NCI-H2196 treated with DMSO at 0.1 percent for 48 hours (cell line): ENCODE data around the gene FAM151A.
A peak's percentile ranks its signal among the peaks of the same experiment; 100 is the strongest.

Source experiments
- DNase-seq: peaks from one replicate; lab custom pipeline; 2025; ENCODE audit not compliant: unreplicated experiment; lab: John Stamatoyannopoulos, UW

Gene FAM151A

GRCh38 chr1:54581621-54582035 lies 41.7 kb downstream of the FAM151A start:
- DNase-seq, result peak; percentile 97

DNA sequence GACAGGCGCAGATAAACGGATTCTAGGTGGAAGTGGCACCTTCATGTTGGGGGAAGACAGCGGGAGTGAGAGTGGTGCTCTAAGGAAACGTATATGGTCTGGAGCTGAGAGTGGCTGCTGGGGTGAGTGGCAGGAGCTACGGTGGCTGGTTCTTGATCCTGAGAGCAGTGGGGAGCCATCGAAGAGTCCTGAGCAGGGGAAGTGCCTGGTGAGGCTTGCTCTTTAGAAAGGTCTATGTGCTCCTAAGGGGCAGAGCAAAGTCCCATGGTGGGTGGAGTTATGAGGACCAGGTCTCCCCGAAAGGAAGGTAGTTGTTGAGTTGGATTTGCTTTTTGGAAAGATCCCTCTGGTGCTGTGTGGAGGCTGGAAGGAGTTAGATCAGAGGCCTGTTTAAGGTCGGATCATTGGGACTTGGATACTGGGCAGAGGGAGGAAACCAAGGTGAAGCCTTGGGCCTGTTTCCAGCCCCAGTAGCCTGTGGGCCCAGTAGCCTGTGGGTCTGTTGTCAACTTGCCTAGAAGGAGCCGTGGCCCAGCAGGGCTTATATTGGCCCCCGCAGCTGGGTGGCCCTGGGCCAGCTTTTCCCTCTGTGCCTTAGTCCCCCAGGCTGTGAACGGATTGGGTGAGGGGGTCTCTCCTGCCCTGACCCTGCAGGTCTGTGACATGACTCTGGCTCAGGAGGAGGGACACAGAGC lies 42.3 kb downstream of the FAM151A start:
- DNase-seq, result no peak

GRCh38 chr1:54579337-54579781 lies 44.0 kb downstream of the FAM151A start:
- DNase-seq, result no peak

- no peak for DNase-seq
Observed at GRCh38 chr1:54577612-54578011, 45.7 kb downstream of the FAM151A start.

DNA sequence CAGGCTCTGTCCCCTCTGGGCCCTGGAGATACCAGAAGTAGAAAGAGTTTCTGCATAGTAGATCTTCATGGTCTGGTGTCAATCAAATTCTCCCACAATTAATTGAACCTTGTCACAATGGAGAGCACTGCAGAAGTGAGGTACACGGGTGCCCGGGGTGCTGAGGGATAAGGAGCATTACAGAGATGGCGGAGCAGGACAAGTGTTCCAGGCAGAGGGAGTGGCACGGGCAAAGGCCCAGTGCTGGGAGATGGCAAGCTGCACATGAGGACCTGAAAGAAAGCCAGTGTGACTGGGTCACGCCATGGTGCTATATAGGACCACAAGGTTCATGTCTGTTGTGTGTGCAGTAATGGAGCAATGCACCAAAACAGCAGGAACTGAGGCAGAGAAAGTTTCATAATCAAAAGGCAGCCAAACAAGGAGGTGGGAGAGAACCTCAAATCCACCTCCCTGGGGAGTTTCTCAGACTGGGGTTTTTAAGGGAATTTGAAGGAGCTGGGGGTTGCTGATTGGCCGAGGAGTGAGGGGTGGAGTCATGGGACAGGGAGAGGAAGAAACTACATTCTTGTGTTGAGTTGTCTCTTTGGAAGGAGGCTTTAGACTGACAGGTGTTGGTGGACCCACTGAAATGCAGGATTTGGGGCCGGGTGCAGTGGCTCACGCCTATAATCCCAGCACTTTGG lies 47.6 kb downstream of the FAM151A start:
- DNase-seq, result no peak

- no peak for DNase-seq
Observed at GRCh38 chr1:54575161-54575560, 48.2 kb downstream of the FAM151A start.

- no peak for DNase-seq
Observed at GRCh38 chr1:54574158-54574778, 49.1 kb downstream of the FAM151A start.

GRCh38 chr1:54572542-54572850 lies 50.8 kb downstream of the FAM151A start:
- DNase-seq, result no peak

DNA sequence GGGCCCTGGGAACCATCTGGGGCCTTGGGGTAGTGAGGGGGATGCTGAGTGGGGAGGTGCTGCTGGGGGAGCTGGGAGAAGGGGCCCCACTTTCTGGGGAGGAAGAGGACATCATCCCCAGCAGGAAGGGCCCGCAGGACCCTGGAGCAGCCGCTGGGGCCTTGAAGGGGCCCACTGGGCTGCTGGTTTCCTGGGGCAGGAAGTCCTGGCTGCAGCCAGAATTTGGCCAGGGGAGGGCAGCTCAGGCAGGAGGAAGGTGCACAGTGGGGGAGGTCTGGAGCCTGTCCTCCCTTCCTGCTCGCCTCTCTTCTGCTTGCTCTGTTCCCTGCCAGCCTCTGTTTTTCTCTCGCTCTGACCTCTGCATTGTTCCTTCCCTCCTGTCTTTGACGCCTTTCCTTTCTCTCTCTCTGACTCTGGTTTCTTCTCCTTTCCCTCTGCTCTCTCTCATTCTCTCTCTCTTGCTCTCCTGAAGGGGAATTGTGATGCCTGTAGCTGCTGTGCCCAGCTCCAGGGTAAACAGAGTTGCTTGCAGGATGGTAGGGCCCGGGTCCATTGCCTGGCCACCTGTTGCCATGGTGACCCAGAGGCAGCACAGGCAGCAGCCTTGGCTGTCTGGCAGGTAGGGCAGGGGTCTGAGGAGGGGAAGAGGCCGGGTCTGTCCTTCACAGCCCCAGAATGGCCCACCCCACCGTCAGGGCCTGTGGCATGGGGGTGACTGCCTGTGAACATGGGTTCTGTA lies 51.4 kb downstream of the FAM151A start:
- DNase-seq, result no peak

GRCh38 chr1:54571326-54571725 lies 52.0 kb downstream of the FAM151A start:
- DNase-seq, result no peak

- DNase-seq, result no peak
Observed at GRCh38 chr1:54570161-54570560, 53.2 kb downstream of the FAM151A start.

- DNase-seq, result no peak
Observed at GRCh38 chr1:54569339-54569738, 54.0 kb downstream of the FAM151A start.

DNA sequence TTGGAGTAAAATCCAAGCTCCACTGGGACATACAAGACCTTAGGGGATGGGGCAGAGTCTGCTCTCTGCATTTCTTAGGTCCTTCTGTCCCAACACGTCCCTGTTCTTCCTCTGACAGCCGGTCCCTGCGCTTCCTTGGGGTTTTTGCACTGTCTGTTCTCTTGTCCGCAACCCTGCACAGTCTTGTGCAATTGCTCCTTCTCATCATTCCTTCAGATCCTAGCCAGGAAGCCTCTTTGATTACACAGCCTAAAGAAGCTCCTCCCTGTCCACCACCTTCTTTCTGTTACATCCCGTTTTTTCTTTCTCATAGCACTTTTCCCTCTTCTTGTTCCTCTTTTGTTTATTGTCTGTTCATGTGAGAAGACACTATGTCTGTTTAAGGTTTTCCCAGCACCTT lies 55.4 kb downstream of the FAM151A start:
- DNase-seq, result no peak

DNA sequence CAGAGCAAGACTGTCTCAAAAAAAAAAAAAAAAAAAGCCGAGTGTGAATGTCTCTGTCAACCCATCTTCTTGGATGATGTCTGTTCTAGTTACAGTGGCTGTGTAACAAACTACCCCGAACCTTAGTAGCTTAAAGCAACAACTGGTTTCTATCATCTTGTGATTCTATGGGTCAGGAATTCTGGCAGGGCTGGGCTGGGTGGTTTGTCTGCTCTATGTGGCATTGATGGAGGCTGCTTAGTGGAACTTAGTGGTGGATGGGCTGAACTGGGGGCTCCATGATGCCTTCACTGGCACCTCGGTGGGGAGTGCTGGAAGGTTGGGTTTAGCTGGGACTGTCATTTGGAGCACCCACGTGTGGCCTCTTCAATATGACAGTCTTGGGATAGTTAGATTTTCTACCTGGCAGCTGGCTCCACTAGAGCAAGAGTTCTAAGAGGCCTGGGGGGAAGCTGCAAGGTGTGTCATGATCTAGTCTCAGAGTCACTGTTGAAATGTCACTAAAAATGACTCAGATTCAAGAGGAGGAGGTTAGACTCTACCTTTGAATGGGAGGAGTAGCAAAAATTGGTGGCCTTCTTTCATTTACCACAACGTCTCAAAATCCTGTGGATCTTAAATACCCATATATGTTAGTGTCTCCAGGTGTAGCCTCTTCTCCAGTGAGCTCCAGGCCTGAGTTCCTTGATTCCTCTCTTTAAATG lies 56.7 kb downstream of the FAM151A start:
- DNase-seq, result no peak

GRCh38 chr1:54565113-54565501 lies 58.2 kb downstream of the FAM151A start:
- DNase-seq, result no peak

DNA sequence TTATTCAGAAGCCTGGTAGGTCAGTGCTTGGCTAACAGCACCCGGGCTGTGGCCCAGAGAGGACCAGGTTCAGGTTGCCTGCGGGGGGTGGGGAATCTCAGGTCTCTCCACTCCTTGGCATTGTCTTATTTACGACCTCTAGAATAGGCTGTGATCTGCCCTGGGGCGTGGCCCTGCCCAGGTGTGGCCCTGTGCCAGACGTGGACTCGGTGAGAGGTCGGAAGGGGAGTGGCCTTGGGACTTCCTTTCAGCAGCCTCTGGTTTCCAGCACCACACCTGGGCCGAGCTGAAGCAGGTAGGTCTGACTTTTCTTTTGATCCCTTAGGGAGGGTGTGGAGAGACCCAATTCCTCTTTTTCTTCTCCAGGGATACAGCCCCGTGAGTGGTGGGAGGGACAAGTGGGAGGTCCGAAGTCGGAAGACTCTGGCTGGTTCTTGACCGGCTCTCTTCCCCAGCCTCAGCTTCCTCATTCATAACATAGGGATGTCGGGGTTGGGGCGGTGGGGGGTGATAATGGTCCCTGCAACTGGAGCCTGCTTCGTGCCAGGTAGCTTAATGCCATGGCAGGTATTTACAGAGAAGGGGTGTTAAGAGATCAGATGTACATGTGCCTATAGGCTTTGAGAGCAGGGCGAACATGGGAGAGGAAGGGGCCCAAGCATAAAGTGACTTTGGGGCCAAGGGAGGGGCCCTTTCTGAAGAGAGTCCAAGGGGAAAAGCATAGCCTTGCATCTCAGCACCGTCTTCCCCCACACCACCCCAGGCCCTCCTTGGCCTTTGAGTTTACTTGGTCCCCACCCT lies 58.8 kb downstream of the FAM151A start:
- DNase-seq, result peak; percentile 69

DNA sequence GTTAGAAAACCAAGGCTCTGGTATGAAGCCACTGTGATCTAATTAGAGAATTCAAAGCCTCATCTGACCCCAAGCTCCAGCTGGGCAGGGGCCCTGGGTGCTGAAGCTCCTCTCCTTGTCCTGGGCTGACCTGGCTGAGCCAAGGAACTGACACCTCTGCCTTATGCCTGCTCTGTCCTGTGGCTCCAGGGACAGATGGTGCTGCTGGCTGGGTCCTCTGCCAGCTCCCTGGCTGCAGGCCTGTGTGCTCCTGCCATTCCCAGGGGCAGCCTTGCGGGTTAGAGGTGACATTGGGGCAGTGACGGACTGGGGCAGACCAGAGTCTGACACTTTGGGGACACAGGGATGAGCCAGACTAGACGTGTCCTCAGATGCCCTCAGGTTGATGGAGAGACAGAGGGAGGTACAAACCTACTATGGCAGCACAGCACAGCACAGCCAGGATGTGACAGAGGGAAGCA lies 63.5 kb downstream of the FAM151A start:
- no peak for DNase-seq
